Measurements from ENCODE around the gene DNAH17.

DNA sequence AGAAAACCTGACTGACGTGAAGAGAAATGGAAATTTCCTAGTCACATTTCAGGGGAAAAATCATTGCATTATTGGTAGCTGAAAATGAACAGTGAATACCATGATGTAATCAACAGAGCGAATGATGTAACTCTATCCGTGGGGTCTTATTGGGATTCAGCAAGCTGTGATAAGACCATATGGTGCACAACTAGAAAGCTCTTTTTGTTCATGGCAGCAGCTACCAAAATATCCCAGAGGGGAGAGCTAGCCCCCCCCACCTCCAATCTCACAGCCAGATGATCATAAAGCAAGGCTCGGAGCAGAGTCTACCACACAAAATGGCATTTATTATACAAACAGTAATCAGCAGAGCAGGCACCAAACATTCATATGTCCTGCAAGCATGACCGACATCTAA, 22.2 kb upstream of the DNAH17 start:
- TF ChIP-seq POLR2AphosphoS5 (IDR thresholded peaks at IDR 0.05; ENCODE audit: low read depth, low read length): no peak
- no peak for TF ChIP-seq EP300 (IDR thresholded peaks at IDR 0.05; ENCODE audit: borderline replicate concordance in 1 of 2, low read depth in 1 of 2, low read length in 1 of 2)
- TF ChIP-seq RAD21 (IDR thresholded peaks at IDR 0.05; ENCODE audit: low read length): no peak
- TF ChIP-seq, protein P1, sequence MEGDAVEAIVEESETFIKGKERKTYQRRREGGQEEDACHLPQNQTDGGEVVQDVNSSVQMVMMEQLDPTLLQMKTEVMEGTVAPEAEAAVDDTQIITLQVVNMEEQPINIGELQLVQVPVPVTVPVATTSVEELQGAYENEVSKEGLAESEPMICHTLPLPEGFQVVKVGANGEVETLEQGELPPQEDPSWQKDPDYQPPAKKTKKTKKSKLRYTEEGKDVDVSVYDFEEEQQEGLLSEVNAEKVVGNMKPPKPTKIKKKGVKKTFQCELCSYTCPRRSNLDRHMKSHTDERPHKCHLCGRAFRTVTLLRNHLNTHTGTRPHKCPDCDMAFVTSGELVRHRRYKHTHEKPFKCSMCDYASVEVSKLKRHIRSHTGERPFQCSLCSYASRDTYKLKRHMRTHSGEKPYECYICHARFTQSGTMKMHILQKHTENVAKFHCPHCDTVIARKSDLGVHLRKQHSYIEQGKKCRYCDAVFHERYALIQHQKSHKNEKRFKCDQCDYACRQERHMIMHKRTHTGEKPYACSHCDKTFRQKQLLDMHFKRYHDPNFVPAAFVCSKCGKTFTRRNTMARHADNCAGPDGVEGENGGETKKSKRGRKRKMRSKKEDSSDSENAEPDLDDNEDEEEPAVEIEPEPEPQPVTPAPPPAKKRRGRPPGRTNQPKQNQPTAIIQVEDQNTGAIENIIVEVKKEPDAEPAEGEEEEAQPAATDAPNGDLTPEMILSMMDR (IDR thresholded peaks at IDR 0.05): no peak
- TF ChIP-seq TCF12 (IDR thresholded peaks at IDR 0.05): no peak
- no peak for TF ChIP-seq FOXJ3 (CRISPR knock-in tag; IDR thresholded peaks at IDR 0.05)

Measured in SK-N-SH (cell line).